Sigmoid colon (tissue), 4 donors: Measurements from ENCODE around the gene CRKL.

Experiments used
- CTCF ChIP-seq, 4 experiments: fragments of 450-650 bp in 3 of 4; fragments of 200-600 bp in 1 of 4; IDR thresholded peaks; one replicate each; pipeline ENCODE4 v1.5.1; 2016 to 2019; ENCODE audit warnings: antibody characterized with exemption in 4 of 4, mild to moderate bottlenecking in 3 of 4, moderate library complexity in 2 of 4
- POLR2AphosphoS5 ChIP-seq, 4 donors: sonication (generic); formaldehyde crosslinking; IDR thresholded peaks; one replicate each; pipeline ENCODE4 v1.6.1; 2017; ENCODE audit warnings: antibody characterized with exemption in 4 of 4

- no peak for TF ChIP-seq POLR2AphosphoS5 (IDR thresholded peaks at IDR 0.05)
- no peak for TF ChIP-seq CTCF (IDR thresholded peaks at IDR 0.05)
Measured at GRCh38 chr22:20966883-20967696, 49.9 kb downstream of the CRKL start, which contains the start of gene AIFM3.
